Caco-2 (cell line): ENCODE measurements around the gene LYG2. TPM values are rescaled to one million over a fixed set of nuclear protein-coding genes. Genes with fewer than 3 reads are reported as not detected.

Experiments used
- BruUV-seq: library from RNA; stranded (reverse); fragments of 400-500 nt; replicated peaks from 2 replicates; lab custom pipeline; 2021; lab: Mats Ljungman, UMichigan
- CTCF ChIA-PET: fragments of 300-600 bp; sonication (Branson Sonifier 250); formaldehyde crosslinking; loops from one replicate; lab custom pipeline; 2022; ENCODE audit warnings: antibody characterized with exemption; lab: Charles Lee
- POLR2A ChIA-PET: fragments of 300-600 bp; sonication (Branson Sonifier 250); formaldehyde crosslinking; loops from one replicate; lab custom pipeline; 2022; ENCODE audit warnings: antibody characterized with exemption; lab: Charles Lee
- DNase-seq, 2 experiments: peaks; one replicate each; pipeline versions ENCODE4 v3.0.0 to v3.0.0-alpha.2; 2020 to 2022
- H3K27me3 ChIP-seq: replicated peaks from 2 replicates; pipeline ENCODE4 v1.6.0; 2011; ENCODE audit warnings: low read length; ENCODE audit not compliant: control insufficient read depth, insufficient read depth
- H3K36me3 ChIP-seq: 2 replicates; pipeline ENCODE4 v1.5.1; 2011; ENCODE audit warnings: low read length; ENCODE audit not compliant: control insufficient read depth, insufficient read depth
- H3K4me1 ChIP-seq: fragments of 250-450 bp; sonication (Bioruptor Pico); 2 replicates; pipeline ENCODE4 v1.5.1; 2020; ENCODE audit warnings: mild to moderate bottlenecking
- H3K4me3 ChIP-seq: 2 replicates; pipeline ENCODE4 v1.5.1; 2011; ENCODE audit warnings: low read depth, mild to moderate bottlenecking, control low read depth, low read length
- H3K9me3 ChIP-seq: fragments of 250-450 bp; sonication (Bioruptor Pico); 2 replicates; pipeline ENCODE4 v1.5.1; 2020; ENCODE audit warnings: mild to moderate bottlenecking, moderate library complexity
- H3K27ac Mint-ChIP-seq: one replicate; pipeline ENCODE4 v1.8.0; 2022; ENCODE audit warnings: mixed read lengths; ENCODE audit not compliant: unreplicated experiment
- H3K27me3 Mint-ChIP-seq: one replicate; pipeline ENCODE4 v1.8.0; 2022; ENCODE audit warnings: mixed read lengths; ENCODE audit not compliant: insufficient read depth, unreplicated experiment
- H3K36me3 Mint-ChIP-seq: one replicate; pipeline ENCODE4 v1.8.0; 2022; ENCODE audit warnings: mild to moderate bottlenecking, mixed read lengths; ENCODE audit not compliant: insufficient read depth, unreplicated experiment
- H3K4me1 Mint-ChIP-seq: one replicate; pipeline ENCODE4 v1.8.0; 2022; ENCODE audit warnings: low read depth, mixed read lengths; ENCODE audit not compliant: unreplicated experiment
- H3K4me3 Mint-ChIP-seq: one replicate; pipeline ENCODE4 v1.8.0; 2022; ENCODE audit warnings: mild to moderate bottlenecking, moderate library complexity, mixed read lengths; ENCODE audit not compliant: unreplicated experiment
- H3K9me3 Mint-ChIP-seq: one replicate; pipeline ENCODE4 v1.8.0; 2022; ENCODE audit warnings: mixed read lengths; ENCODE audit not compliant: unreplicated experiment
- CTCF ChIP-seq, 2 experiments: fragments of 200-600 bp in 1 of 2; IDR thresholded peaks; 1 replicate in 1 of 2; 2 replicates in 1 of 2; pipeline versions ENCODE4 v1.5.1 to v1.8.0; 2011 to 2022; ENCODE audit warnings: antibody characterized with exemption in 1 of 2, control low read depth in 1 of 2, inconsistent platforms in 1 of 2, low read depth in 1 of 2, low read length in 1 of 2, mild to moderate bottlenecking in 1 of 2, moderate library complexity in 1 of 2; ENCODE audit not compliant: insufficient read depth in 1 of 2, severe bottlenecking in 1 of 2, unreplicated experiment in 1 of 2
- intact Hi-C: fragments of 100-400 bp; cut with micrococcal nuclease; formaldehyde crosslinking; loops from one replicate; pipeline ENCODE4 v1.10.0; 2022; ENCODE audit not compliant: unreplicated experiment
- total RNA-seq: library from RNA; stranded (reverse); gene quantifications from 2 replicates; pipeline ENCODE4 v1.2.3, GENCODE V29; 2022

Gene LYG2
- total RNA-seq, 1 experiment from 2014 or later, result not detected

DNA sequence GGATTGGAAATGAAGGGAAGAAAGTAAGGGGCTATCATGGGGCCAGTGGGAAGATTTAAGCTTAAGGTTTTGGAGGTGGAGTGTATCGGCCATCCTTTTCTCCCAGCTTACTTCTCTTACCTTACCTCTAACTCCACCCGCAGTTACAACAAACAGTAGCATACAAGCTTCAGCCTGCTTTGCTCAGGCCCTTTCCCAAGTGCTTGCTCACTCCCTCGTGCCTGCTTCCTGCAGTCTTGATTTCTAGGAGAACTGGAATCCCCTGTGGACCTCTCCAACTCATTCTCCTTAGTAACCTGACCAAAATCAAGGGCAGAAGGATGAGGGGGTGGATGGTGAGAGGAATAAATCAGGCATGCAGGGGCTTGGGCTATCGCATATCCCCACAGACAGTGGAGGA lies 5.8 kb upstream of the LYG2 start:
- ChIA-PET POLR2A (interaction anchor here (0.6 kb wide), 1 partner anchor 89 kb away, joined by 3 read pairs; no protein-coding TSS in a partner anchor), CTCF (no interaction called here)
- BruUV-seq, result no TSS peak
- TF ChIP-seq CTCF (IDR thresholded peaks at IDR 0.05; ENCODE audit: insufficient read depth in 1 of 2, low read depth in 1 of 2, low read length in 1 of 2, severe bottlenecking in 1 of 2, unreplicated experiment in 1 of 2), result no peak
- Mint-ChIP-seq H3K36me3 (no peaks in the 10 kb centered on the region), H3K9me3 (no peaks in the 10 kb centered on the region), H3K4me3 (no peak overlapping the region), H3K27ac (no peak overlapping the region), H3K27me3 (no peaks in the 10 kb centered on the region), H3K4me1 (no peaks in the 10 kb centered on the region)
- no peak for DNase-seq
- Histone ChIP-seq H3K9me3 (no peaks in the 10 kb centered on the region), H3K36me3 (no peaks in the 10 kb centered on the region), H3K4me1 (no peaks in the 10 kb centered on the region), H3K27me3 (no peaks in the 10 kb centered on the region), H3K4me3 (no peak overlapping the region)
- intact Hi-C loops, result no loop called here

- no peak for DNase-seq
- Mint-ChIP-seq H3K36me3 (no peaks in the 10 kb centered on the region), H3K4me1 (no peaks in the 10 kb centered on the region), H3K27ac (no peak overlapping the region), H3K4me3 (no peak overlapping the region), H3K9me3 (no peaks in the 10 kb centered on the region), H3K27me3 (no peaks in the 10 kb centered on the region)
- no peaks in the 10 kb centered on the region for H3K4me1 ChIP-seq
- no peaks in the 10 kb centered on the region for H3K9me3 ChIP-seq
- no peaks in the 10 kb centered on the region for H3K27me3 ChIP-seq
- intact Hi-C loops, result no loop called here
- BruUV-seq, result no TSS peak
- POLR2A ChIA-PET, result interaction anchor here (0.5 kb wide), 1 partner anchor 412 kb away, joined by 3 read pairs; no protein-coding TSS in a partner anchor
- CTCF ChIA-PET, result no interaction called here
- no peak for TF ChIP-seq CTCF (IDR thresholded peaks at IDR 0.05; ENCODE audit: insufficient read depth in 1 of 2, low read depth in 1 of 2, low read length in 1 of 2, severe bottlenecking in 1 of 2, unreplicated experiment in 1 of 2)
- H3K36me3 ChIP-seq, result no peaks in the 10 kb centered on the region
- H3K4me3 ChIP-seq, result no peak overlapping the region
Observed at GRCh38 chr2:99260184-99260583, 4.7 kb upstream of the LYG2 start.

- Mint-ChIP-seq H3K4me3 (no peak overlapping the region), H3K27me3 (no peaks in the 10 kb centered on the region), H3K4me1 (no peaks in the 10 kb centered on the region), H3K9me3 (no peaks in the 10 kb centered on the region), H3K27ac (no peak overlapping the region), H3K36me3 (no peaks in the 10 kb centered on the region)
- intact Hi-C loops, result no loop called here
- Histone ChIP-seq H3K4me3 (no peak overlapping the region), H3K27me3 (no peaks in the 10 kb centered on the region), H3K9me3 (no peaks in the 10 kb centered on the region), H3K36me3 (no peaks in the 10 kb centered on the region), H3K4me1 (no peaks in the 10 kb centered on the region)
- DNase-seq, result no peak
- CTCF ChIA-PET, result no interaction called here
- no peak for TF ChIP-seq CTCF (IDR thresholded peaks at IDR 0.05; ENCODE audit: insufficient read depth in 1 of 2, low read depth in 1 of 2, low read length in 1 of 2, severe bottlenecking in 1 of 2, unreplicated experiment in 1 of 2)
- POLR2A ChIA-PET, result no interaction called here
- no TSS peak for BruUV-seq
Observed at GRCh38 chr2:99259465-99259864, 4.0 kb upstream of the LYG2 start.
